Heart left ventricle (tissue), 16 donors: Measurements from ENCODE around the gene RIN3. TPM values are rescaled to one million over a fixed set of nuclear protein-coding genes. Genes with fewer than 3 reads are reported as not detected.

Experiments used
- ATAC-seq, 4 donors: fragments of 200-7000 bp; cut with Tn5 transposase; one replicate each; pipeline ENCODE4 v1.9.1; 2020 to 2022; ENCODE audit warnings: moderate library complexity in 4 of 4, mild to moderate bottlenecking in 3 of 4, moderate number of reproducible peaks in 1 of 4
- DNase-seq, 5 donors: peaks; one replicate each; pipeline ENCODE4 v3.0.0-alpha.2; 2020
- H3K27ac ChIP-seq, 12 donors: fragments of 200-600 bp; sonication (generic) in 4 of 12; one replicate each; pipeline versions ENCODE4 v1.5.0 to v1.8.0; 2016 to 2022; ENCODE audit warnings: mild to moderate bottlenecking in 2 of 12
- H3K27me3 ChIP-seq, 9 donors: fragments of 200-600 bp; sonication (generic) in 2 of 9; one replicate each; pipeline versions ENCODE4 v1.5.1 to v1.8.0; 2016 to 2022; ENCODE audit warnings: mild to moderate bottlenecking in 3 of 9
- H3K36me3 ChIP-seq, 9 donors: fragments of 200-600 bp; sonication (generic) in 2 of 9; one replicate each; pipeline versions ENCODE4 v1.5.0 to v1.8.0; 2018 to 2022; ENCODE audit warnings: mild to moderate bottlenecking in 2 of 9
- H3K4me1 ChIP-seq, 12 donors: fragments of 200-600 bp; sonication (generic) in 4 of 12; one replicate each; pipeline versions ENCODE4 v1.5.0 to v1.8.0; 2016 to 2022; ENCODE audit warnings: mild to moderate bottlenecking in 3 of 12
- H3K4me3 ChIP-seq, 12 donors: fragments of 200-600 bp; sonication (generic) in 4 of 12; one replicate each; pipeline versions ENCODE4 v1.5.0 to v1.8.0; 2017 to 2022; ENCODE audit warnings: mild to moderate bottlenecking in 9 of 12, moderate library complexity in 4 of 12
- H3K9me3 ChIP-seq, 12 donors: fragments of 200-600 bp; sonication (generic) in 4 of 12; one replicate each; pipeline versions ENCODE4 v1.5.0 to v1.8.0; 2016 to 2022; ENCODE audit warnings: mild to moderate bottlenecking in 1 of 12
- CTCF ChIP-seq, 12 donors: fragments of 200-600 bp; sonication (generic) in 4 of 12; IDR thresholded peaks; one replicate each; pipeline versions ENCODE4 v1.5.0 to v1.8.0; 2018 to 2022; ENCODE audit warnings: antibody characterized with exemption in 12 of 12, mild to moderate bottlenecking in 5 of 12
- POLR2A ChIP-seq, 2 donors: fragments of 450-650 bp; IDR thresholded peaks; one replicate each; pipeline ENCODE4 v1.6.1; 2017; ENCODE audit warnings: antibody characterized with exemption in 2 of 2, mild to moderate bottlenecking in 2 of 2, moderate library complexity in 2 of 2
- WGBS, 4 donors: extraction: QIAGEN DNeasy Blood & Tissue Kit in 2 of 4; methylation state at CpG; one replicate each; pipeline versions ENCODE4 v1.1.5 to v1.1.7; 2013 to 2018; 5-methylcytosine and 5-hydroxymethylcytosine counted together
- intact Hi-C, 10 donors: fragments of 100-400 bp; cut with DNase I; formaldehyde crosslinking; loops; one replicate each; pipeline versions ENCODE4 v1.11.1 to v1.14.2; 2022
- polyA plus RNA-seq, 2 donors: library from polyadenylated mRNA; stranded (reverse); fragments of 200-250 nt; gene quantifications; one replicate each; pipeline ENCODE4 v1.2.3, GENCODE V29; 2013
- total RNA-seq, 9 donors: library from RNA; depleted of rRNA in 2 of 9; stranded (reverse); fragments of >200 nt in 2 of 9; fragmentation: NEBNext Ultra II Directional in 3 of 9; extraction: Animal tissue kit (Norgen Biotek cat#: 25700) in 3 of 9; gene quantifications; one replicate each; pipeline versions ENCODE4 v1.1.0 to v1.2.4, GENCODE V29; 2016 to 2023
- donor health status: ischemic (EF 13 %, LVEDD 7.1; RV severe dilation, severe dysfunction).
- donor health status: healthy with polysubstance abuse.
- donor health status: DM: no; HTN: yes; CAD: no.
- donor health status: DM: no; HTN: no; CAD: no.
- donor health status: ischemic (EF 25% LVEDD 6.9; RV normal size, moderate dysfunction).
- donor health status: ischemic (EF 25% LVEDD 5.7; RV mildly dilated, moderate dysfunction).
- donor health status: healthy.
- donor health status: DM: yes; HTN: yes; CAD: no.
- donor health status: ischemic (EF 35%, LVEDD 5.7; RV mildly dilated, moderate dysfunction).
- donor health status: nonischemic (EF 11% LVEDD 7.7; RV severe dilation, severe dysfunction).
- donor health status: DM: yes; HTN: yes; CAD: no.
- donor health status: PGD.
- donor health status: ischemic (EF 29% LVEDD 5.4; RV normal size, mild dysfunction).
- donor health status: nonischemic (EF 23%, LVEDD 6.1; RV moderate dilation, normal function).

The RIN3 gene
- total and polyA plus RNA-seq, 11 donors: 8.6 to 37.0 (median 12.7) TPM

DNA sequence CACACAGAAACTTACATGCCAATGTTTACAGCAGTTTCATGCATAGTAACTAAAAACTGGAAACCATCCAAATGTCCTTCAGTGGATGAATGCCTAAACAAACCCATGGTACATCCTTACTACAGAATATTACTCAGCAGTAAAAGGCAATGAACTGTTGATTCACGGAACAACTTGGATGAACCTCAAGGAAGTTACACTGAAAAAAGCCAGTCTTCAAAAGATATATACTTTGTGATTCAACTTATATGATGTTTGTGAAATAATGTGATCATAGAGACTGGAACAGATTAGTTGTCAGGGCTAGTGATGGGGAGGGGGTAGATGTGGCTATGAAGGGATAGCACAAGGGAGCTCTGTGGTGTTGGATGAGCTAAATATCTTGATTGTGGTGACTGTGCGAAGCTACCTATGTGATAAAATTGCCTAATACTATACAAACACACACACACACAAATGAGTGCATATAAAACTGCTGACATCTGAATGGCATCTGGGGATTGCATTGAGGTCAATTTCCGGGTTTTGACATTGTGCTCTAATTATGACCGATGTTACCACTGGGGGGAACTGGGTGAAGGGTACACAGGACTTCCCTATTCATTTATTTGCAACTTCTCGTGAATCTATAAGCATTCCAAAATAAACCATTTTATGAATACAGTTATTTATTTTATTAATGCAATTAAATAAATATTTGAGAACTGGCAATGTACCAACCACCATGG is 94.3 kb downstream of the RIN3 start:
- TF ChIP-seq POLR2A (IDR thresholded peaks at IDR 0.05) (no peak), CTCF (IDR thresholded peaks at IDR 0.05) (no peak)
- WGBS, 4 donors: 88 to 93% (median 91%) methylated on average over 5 of the region's 5 CpGs
- intact Hi-C loops: loop anchor here in 2 of 10 donors (10.0 kb wide), 2 partner anchors 463 to 473 kb away; no protein-coding TSS in a partner anchor
- ATAC-seq (no peak), DNase-seq (no peak)
- peaks cover 0 to 17% (median 7%) of the 10 kb centered on the region in 12 donors for H3K4me1 ChIP-seq
- no peak overlapping the region for H3K27ac ChIP-seq
- no peaks in the 10 kb centered on the region for H3K36me3 ChIP-seq
- H3K27me3 ChIP-seq: no peaks in the 10 kb centered on the region
- H3K4me3 ChIP-seq: no peak overlapping the region
- H3K9me3 ChIP-seq: peaks cover 0 to 10% (median 0%) of the 10 kb centered on the region in 12 donors

- no peaks in the 10 kb centered on the region for H3K27me3 ChIP-seq
- no peak for DNase-seq
- no peak for TF ChIP-seq CTCF (IDR thresholded peaks at IDR 0.05)
- no peak for TF ChIP-seq POLR2A (IDR thresholded peaks at IDR 0.05)
- no peak overlapping the region for H3K4me3 ChIP-seq
- H3K4me1 ChIP-seq: peaks cover 0 to 28% (median 0%) of the 10 kb centered on the region in 12 donors
- peaks cover 0 to 10% (median 0%) of the 10 kb centered on the region in 12 donors for H3K9me3 ChIP-seq
- ATAC-seq: no peak
- H3K36me3 ChIP-seq: no peaks in the 10 kb centered on the region
- peak overlapping the region in 1 of 12 donors; percentile 17 for H3K27ac ChIP-seq
- 83 to 85% (median 84%) methylated on average over 4 of the region's 4 CpGs for WGBS, 4 donors
- intact Hi-C loops: loop anchor here in 3 of 10 donors (5.0 to 10.0 kb wide), 3 partner anchors 67 to 475 kb away; no protein-coding TSS in a partner anchor
These were observed 96.4 kb downstream of the RIN3 start for GRCh38 chr14:92609955-92610354.

DNA sequence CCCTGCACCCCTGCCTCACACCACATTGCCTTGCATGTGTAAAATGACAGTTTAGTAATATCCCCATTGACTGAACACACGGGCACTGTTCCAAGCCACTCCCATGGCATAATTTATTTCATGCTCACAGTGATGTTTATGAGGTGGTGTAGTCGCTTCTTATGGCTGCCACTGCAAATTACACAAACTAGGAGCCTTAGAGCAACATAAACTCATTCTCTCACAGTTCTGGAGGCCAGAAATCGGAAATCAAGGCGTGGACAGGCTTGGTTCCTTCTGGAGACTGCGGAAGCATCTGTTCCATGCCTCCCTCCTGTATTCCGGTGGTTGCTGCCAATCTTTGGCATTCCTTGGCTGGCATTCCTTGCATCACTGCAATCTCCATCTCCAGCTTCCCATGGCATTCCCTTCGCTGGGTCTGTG is 97.3 kb downstream of the RIN3 start:
- peaks cover 0 to 10% (median 0%) of the 10 kb centered on the region in 12 donors for H3K9me3 ChIP-seq
- no peak overlapping the region for H3K4me3 ChIP-seq
- peak overlapping the region in 1 of 12 donors; percentile 17 for H3K27ac ChIP-seq
- no peak for ATAC-seq
- intact Hi-C loops: loop anchor here in 1 of 10 donors (5.0 kb wide), 1 partner anchor 66 kb away; no protein-coding TSS in a partner anchor
- WGBS, 4 donors: 91 to 95% (median 94%) methylated on average over 7 of the region's 7 CpGs
- DNase-seq: no peak
- H3K4me1 ChIP-seq: peaks cover 0 to 35% (median 0%) of the 10 kb centered on the region in 12 donors
- H3K36me3 ChIP-seq: peaks cover 0 to 7% (median 0%) of the 10 kb centered on the region in 9 donors
- no peaks in the 10 kb centered on the region for H3K27me3 ChIP-seq
- TF ChIP-seq POLR2A (IDR thresholded peaks at IDR 0.05) (no peak), CTCF (IDR thresholded peaks at IDR 0.05) (no peak)

DNA sequence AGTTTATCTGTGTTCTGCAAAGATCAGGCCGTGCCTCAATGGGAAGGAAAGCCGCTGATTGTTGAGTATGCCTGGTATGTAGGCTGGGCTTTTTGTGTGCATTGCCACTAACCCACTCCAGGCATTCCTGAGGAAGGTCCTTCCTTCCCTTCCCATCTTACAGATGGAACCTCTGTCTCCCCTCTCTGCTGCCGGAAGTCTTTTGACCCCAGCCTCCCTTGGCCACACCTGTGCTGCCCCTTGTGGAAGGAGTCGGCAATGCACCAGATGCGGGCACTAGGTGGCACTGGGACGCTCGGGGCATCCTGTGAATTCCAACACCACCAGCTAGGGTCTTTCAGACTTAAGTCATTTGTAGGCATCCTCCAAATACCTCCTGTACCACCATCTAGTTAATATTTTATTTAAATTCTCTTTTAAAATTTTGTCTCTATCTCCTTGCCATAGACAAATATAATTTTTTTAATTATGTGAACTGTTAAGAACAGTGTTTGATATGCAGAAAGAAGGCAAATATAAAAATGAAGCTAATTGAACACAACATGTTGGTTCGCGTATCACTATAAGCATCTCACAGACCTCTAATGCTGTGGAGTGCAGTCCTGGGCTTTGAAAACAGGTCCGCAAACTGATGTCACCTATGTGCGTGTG is 99.6 kb downstream of the RIN3 start:
- intact Hi-C loops: loop anchor here in 1 of 10 donors (5.0 kb wide), 1 partner anchor 64 kb away; no protein-coding TSS in a partner anchor

More for the DNA sequence above, 99.6 kb downstream of the RIN3 start:
- 58 to 68% (median 67%) methylated on average over 11 of the region's 11 CpGs for WGBS, 4 donors
- no peak overlapping the region for H3K4me3 ChIP-seq
- H3K27me3 ChIP-seq: no peaks in the 10 kb centered on the region
- TF ChIP-seq CTCF (IDR thresholded peaks at IDR 0.05): peak; percentile 43 to 72 (median 62)
- TF ChIP-seq POLR2A (IDR thresholded peaks at IDR 0.05): no peak
- DNase-seq (peak in 1 of 5 donors; percentile 79), ATAC-seq (peak in 3 of 4 donors; percentile 31 to 44 (median 38))
- H3K27ac ChIP-seq: no peak overlapping the region
- peaks cover 0 to 1% (median 0%) of the 10 kb centered on the region in 12 donors for H3K9me3 ChIP-seq
- H3K4me1 ChIP-seq: peaks cover 0 to 43% (median 0%) of the 10 kb centered on the region in 12 donors
- peaks cover 0 to 7% (median 0%) of the 10 kb centered on the region in 9 donors for H3K36me3 ChIP-seq
